ENCODE measurements around the gene MEX3A. TPM values are rescaled to one million over a fixed set of nuclear protein-coding genes. Genes with fewer than 3 reads are reported as not detected.

MEX3A gene
- total RNA-seq, 2 experiments from 2014 or later: 0.48 to 0.79 TPM

GRCh38 chr1:156025876-156026275 lies 56.4 kb downstream of the MEX3A start:
- peaks cover 3% of the 10 kb centered on the region for H3K4me1 Mint-ChIP-seq
- H3K9me3 Mint-ChIP-seq (ENCODE audit: low read depth): no peaks in the 10 kb centered on the region
- POLR2A ChIA-PET: interaction anchor here (0.6 kb wide), 1 partner anchor 40 kb away, joined by 3 read pairs; no protein-coding TSS in a partner anchor
- no peak overlapping the region for H3K4me3 Mint-ChIP-seq
- CTCF ChIA-PET: interaction anchor here (0.6 to 2.2 kb wide), 6 partner anchors 10 to 67 kb away, joined by 3 to 19 read pairs (median 3); partner anchors contain the start of gene UBQLN4
- ATAC-seq: peak; percentile 87
- peak; percentile 68 for DNase-seq
- intact Hi-C loops (cut with DNase I, micrococcal nuclease): loop anchor here (1.0 to 10.0 kb wide), 3 partner anchors 39 to 721 kb away; partner anchors contain the start of genes FDPS (in 1 of the 2) and PKLR (in 1 of the 2)
- H3K27ac Mint-ChIP-seq: no peak overlapping the region
- H3K36me3 Mint-ChIP-seq (ENCODE audit: low read depth): no peaks in the 10 kb centered on the region
- H3K27me3 Mint-ChIP-seq: peaks cover 4% of the 10 kb centered on the region

- ChIA-PET CTCF (interaction anchor here (0.6 to 2.2 kb wide), 3 partner anchors 42 to 183 kb away, joined by 3 to 19 read pairs (median 5); no protein-coding TSS in a partner anchor), POLR2A (interaction anchor here (0.6 kb wide), 1 partner anchor 139 kb away, joined by 7 read pairs; no protein-coding TSS in a partner anchor)
- Mint-ChIP-seq H3K4me3 (no peak overlapping the region), H3K4me1 (peaks cover 9% of the 10 kb centered on the region), H3K9me3 (ENCODE audit: low read depth) (no peaks in the 10 kb centered on the region), H3K27ac (no peak overlapping the region), H3K27me3 (peaks cover 4% of the 10 kb centered on the region), H3K36me3 (ENCODE audit: low read depth) (peaks cover 7% of the 10 kb centered on the region)
- intact Hi-C loops (cut with DNase I, micrococcal nuclease): loop anchor here in 1 of 2 experiments (10.0 kb wide), 1 partner anchor 720 kb away; the partner anchor contains the start of genes FDPS and PKLR
- no peak for DNase-seq
- no peak for ATAC-seq
Measured at GRCh38 chr1:156024801-156025200, 57.5 kb downstream of the MEX3A start.

Other genes starting within 250 kb of the MEX3A start
- 10 to 100 TPM; 44.2 to 48.8 TPM for gene GON4L, start 225.3 kb downstream of the MEX3A start, total RNA-seq
- gene SYT11, start 222.9 kb downstream of the MEX3A start, total RNA-seq: 10 to 100 TPM; 14.3 to 14.8 TPM
- gene RIT1, start 171.1 kb downstream of the MEX3A start, total RNA-seq: 10 to 100 TPM; 20.3 to 23.0 TPM
- gene KHDC4, start 148.1 kb downstream of the MEX3A start, total RNA-seq: 10 to 100 TPM; 68.7 to 97.5 TPM
- not detected for gene RXFP4, start 140.8 kb downstream of the MEX3A start, total RNA-seq
- 100 to 1,000 TPM; 135 to 216 TPM for gene ARHGEF2, start 103.9 kb downstream of the MEX3A start, total RNA-seq
- gene SSR2, start 61.5 kb downstream of the MEX3A start, total RNA-seq: 100 to 1,000 TPM; 143 to 197 TPM
- 10 to 100 TPM; 34.5 to 49.0 TPM for gene UBQLN4, start 28.7 kb downstream of the MEX3A start, total RNA-seq
- gene LAMTOR2, start 27.7 kb downstream of the MEX3A start, total RNA-seq: 10 to 100 TPM; 26.1 to 50.3 TPM
- gene RAB25, start 21.3 kb downstream of the MEX3A start, total RNA-seq: under 1 TPM; 0.46 to 0.77 TPM
- 100 to 1,000 TPM; 184 to 218 TPM for gene LMNA, start 32.2 kb upstream of the MEX3A start, total RNA-seq
- gene SEMA4A, start 71.1 kb upstream of the MEX3A start, total RNA-seq: 10 to 100 TPM; 53.3 to 64.5 TPM
- 10 to 100 TPM; 42.4 to 51.9 TPM for gene SLC25A44, start 111.6 kb upstream of the MEX3A start, total RNA-seq
- 100 to 1,000 TPM; 108 to 117 TPM for gene PMF1, start 130.5 kb upstream of the MEX3A start, total RNA-seq
- gene BGLAP, start 159.7 kb upstream of the MEX3A start, total RNA-seq: 1 to 10 TPM; 2.1 to 2.4 TPM
- gene PAQR6, start 165.6 kb upstream of the MEX3A start, total RNA-seq: 1 to 10 TPM; 4.7 to 5.7 TPM
- 10 to 100 TPM; 61.7 to 64.6 TPM for gene SMG5, start 200.4 kb upstream of the MEX3A start, total RNA-seq
- 10 to 100 TPM; 10.2 to 10.5 TPM for gene TMEM79, start 201.9 kb upstream of the MEX3A start, total RNA-seq
- gene GLMP, start 213.2 kb upstream of the MEX3A start, total RNA-seq: 10 to 100 TPM; 10.8 to 12.1 TPM
- gene VHLL, start 216.8 kb upstream of the MEX3A start, total RNA-seq: under 1 TPM in 1 of 2 experiments, not detected in 1; 0.28 TPM

Measured in activated CD4-positive, alpha-beta T cell treated with anti-CD3 and anti-CD28 coated beads for 36 hours (primary cell).